NCI-H345 treated with DMSO at 0.1 percent for 48 hours (cell line): ENCODE data around the gene LEP.
A peak's percentile ranks its signal among the peaks of the same experiment; 100 is the strongest.
"Not testable (repeated sequence)": the region's sequence is repeated elsewhere in the genome, so short reads cannot be mapped to it uniquely, and the experiment has no call there.

ENCODE experiments used
- DNase-seq: peaks from one replicate; lab custom pipeline; 2025; ENCODE audit not compliant: unreplicated experiment; lab: John Stamatoyannopoulos, UW

The LEP gene

DNA sequence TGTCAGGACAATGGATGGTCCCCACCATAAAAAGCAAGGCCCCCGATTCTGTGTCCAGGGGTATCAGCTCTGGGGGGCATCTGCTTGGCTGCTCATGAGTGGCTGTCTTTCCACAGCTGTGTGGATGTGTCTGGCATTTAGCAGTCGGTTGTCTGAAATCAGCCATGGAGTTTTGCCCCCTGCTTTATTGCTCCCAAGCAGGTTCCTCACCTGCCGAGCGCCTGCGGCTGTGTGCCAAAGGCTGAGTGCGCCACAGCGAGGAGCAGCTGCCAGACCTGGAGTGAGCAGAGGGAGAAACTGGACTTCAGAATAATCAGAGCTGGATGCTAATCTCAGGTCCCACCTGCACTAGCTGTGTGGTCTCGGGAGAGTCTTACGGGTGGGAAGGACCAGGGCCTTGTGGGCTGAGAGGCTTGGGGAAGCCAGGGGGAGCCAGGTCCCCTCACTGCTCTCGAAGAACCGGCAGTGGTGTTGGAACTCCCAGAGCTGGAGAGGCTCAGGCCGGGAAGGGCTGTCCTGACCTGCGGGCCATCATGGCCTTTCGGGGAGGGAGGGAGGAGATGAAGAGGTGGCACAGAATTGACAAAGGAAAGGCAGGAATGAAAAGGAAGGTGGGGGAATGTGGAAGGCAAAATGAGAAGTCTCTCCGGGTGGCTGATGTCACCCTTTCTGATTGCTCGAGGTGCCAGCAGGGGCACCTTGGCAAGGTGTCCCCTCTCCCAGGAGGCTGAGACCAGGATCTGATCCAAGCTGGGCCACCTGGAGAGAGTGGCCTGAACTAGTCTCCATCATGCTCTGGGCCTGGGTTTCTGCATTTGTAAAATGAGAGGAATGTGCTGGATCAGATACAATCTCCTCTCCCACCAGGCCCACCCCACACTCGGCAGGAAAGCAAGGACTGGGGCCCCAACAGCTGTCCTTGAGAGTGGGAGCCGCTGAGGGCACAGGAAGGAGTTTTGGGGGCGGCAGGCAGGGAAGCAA, 30.2 kb upstream of the LEP start:
- peak; percentile 61 for DNase-seq

DNA sequence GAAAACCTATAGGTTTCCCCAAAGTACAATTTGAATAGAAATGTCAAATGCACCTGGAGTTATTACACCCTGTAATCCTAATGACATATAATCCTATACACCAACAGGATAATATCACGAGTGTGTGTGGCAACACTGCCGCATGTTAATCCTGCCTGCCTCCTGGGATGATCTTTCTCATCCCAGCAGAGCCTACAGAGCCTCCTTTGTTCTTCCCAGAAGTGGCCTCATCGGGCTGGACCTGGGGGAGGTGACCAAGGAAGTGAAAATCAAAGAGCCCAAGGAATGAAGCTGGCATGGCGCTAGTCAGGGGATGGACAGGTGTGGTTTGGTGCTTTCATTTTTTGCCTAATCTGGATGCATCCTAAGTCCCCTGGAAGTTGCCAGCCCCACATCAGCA, 29.5 kb upstream of the LEP start:
- DNase-seq = no peak

DNA sequence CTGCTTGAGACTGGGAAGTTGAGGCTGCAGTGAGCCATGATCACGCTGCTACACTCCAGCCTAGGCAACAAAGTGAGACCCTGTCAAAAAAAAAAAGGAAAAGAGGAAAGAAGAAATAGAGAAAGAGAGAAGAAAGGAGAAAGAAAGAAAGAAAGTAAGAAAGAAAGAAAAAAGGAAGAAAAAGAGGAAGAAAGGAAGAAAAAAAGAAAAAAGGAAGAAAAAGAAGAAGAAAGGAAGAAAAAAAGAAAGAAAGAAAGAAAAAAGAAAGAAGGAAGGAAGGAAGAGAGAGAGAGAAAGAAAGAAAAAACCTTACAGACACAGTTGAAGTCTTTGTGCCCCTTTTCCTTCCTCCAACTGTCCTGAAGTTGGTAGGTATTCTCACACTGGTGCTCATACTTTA, 26.6 kb upstream of the LEP start:
- DNase-seq = no peak

DNA sequence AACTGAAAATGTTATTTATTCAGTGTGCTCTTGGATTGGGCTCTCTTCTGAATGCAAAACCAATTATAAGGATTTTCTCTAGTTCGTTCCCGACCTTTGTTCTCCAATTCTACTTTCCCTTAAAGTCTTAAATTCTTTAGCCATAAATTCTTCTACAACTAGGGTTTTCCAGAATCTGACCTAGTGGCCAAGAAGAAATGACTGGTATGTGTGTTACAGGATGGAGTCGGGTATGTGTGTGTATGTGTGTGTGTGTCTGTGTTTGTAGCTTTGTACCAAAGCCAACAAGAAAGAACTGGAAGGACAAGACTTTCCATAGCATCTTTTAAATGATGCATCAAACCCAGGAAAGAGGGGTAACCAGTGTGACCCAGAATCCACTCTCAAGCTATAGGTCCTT, 25.8 kb upstream of the LEP start:
- DNase-seq = no peak

DNA sequence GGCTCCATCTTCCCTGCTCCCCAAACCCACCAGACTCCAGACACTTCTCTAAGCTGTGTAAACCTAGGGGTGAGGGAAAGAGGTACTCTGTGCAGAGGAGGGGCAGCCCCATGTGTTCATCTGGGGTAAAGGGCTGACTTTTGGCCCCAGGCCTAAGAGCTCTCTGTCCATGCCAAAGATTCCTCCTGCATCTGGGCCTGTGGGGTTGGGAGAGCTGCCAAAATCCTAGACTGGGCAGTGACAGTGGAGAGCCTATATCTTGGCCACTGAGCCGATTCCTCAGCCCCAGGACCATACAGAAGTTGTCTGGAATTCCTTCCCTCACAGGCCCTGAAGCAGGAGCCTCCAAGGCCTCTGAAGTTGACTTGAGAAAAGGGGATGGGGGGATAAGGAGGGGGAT, 25.3 kb upstream of the LEP start:
- no peak for DNase-seq

DNA sequence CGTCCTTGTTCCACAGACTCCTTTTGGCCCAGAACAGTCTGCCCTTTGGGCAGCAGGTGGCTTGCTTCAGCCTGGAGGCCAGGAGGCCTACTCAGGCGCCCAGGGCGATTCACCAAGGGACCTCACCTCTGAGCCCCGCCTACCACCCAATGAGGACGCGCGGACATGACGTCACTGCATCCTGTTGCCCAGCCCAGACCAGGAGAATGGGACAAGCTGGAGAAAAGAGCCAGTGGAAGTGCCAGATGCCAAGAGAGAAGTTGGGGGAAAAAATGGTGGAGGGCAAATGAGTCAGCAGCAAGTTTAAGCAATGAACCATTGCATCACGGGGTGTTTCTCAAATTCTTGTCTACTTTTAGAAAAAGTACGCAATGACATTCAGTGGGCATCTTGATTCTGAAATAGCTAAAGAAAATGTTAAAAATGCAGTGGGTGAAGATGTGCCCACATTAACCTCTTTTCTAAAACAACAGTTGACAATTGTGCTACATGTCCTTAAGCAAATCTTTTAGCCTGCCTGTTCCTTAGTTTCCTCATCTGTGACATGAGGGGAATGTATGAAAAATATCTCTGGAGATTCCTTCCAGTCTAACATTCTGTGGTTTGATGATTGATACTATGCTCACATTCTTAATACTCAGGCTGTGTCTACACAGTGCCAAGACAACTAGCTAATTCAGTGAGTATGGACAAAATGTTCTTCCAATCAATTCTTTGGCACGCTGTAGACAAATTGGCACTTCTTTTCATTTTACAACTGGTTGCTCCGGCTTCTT, 23.9 kb upstream of the LEP start:
- no peak for DNase-seq

DNA sequence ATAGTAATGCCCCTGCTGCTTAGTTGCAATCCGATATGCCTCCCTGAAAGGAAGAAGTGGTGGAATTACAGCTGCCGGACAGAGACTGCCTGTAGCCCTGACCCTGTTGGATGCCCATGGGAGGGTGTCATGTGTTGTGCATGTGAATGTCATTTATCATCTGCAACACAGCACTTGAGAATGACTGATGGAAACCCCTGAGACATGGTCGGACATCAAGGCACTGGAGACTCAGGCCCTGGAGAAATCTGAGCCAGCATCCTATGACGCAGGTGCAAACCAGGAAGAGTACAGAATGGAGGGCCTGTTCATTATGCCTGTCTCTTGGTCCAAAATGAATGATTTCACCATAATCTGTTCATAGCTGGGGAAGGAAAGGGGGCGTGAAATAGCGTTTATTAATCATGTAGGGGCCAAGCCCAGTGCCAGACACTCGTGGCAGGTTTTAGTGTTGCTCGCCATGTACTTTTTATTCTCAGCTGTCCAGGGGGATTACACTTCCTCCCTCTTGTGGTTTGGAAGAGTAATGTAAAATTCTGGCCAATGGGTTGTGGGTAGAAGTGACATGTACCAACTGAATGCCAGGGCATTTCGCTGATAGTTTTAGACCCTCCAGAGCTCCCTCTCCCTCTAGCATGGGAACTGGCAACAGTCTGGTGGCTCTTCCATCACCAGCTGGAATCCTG, 23.0 kb upstream of the LEP start:
- DNase-seq = no peak

DNA sequence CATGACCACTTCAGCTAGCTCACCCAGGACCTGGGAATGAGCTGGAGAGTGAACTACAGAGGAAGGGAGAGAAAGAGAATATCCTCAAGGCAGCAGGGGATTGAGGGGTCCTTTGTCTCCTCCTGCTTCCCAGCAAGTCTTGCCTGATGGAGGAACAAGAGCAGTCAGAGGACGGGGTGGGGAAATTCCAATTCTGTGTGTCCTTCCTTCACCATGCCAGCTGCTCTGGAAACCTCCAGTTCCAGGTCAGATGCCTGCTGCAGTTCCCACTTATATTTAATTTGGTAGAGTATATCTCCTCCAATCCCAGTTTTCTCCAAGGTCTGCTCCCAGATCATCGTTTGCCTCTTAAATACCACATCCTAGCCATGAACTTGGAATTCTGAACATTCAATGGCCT, 21.4 kb upstream of the LEP start:
- no peak for DNase-seq

DNA sequence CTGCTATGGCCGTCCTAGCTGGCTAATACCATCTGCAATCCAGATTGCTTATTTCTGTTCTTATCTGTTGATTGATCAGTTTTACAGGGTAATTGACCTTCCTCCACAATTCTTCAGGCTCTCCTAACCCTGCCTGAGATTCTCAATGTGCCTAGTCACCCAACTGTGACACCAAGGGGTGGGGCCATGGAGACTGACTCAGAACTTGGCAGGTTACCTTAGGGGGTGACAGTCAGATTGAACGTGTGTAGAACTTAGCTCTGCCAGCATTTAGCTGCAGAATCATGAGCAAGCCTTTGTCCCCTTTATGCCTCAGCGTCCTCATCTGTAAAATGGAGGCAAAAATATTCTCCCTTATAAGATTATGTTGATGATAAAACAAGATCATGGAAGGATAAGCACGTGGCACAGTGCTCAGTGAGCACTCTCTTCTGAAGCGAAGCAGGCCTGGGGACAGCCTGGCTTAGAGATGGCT, 19.1 kb upstream of the LEP start:
- DNase-seq = no peak

DNA sequence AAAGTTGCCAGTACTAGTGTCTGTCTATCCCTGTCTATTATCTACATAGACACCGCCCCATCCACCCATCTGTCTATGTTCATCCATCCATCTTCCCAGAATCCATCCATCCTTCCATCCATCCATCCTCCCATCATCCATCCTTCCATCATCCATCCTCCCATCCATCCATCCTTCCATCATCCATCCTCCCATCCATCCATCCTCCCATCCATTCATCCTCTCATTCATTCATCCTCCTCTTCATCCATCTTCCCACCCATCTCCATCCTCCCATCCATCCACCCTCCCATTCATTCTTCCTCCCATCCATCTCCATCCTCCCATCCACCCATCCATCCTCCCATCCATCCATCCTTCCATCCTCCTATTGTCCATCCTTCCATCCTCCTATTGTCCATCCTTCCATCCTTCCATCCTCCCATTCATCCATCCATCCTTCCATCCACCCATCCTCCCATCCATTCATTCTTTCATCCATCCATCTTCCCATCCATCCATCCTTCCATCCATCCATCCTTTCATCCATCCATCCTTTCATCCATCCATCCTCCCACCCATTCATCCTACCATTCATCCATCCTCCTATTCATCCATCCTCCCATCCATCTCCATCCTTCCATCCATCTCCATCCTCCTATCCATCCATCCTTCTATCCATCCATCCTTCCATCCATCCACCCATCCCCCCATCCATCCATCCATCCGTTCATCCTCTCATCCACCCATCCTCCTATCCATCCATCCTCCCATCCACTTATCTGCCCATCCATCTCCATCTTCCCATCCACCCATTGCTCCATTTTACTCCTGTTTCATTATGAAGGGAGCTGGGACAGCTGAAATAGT, 14.7 kb upstream of the LEP start:
- no peak for DNase-seq

DNA sequence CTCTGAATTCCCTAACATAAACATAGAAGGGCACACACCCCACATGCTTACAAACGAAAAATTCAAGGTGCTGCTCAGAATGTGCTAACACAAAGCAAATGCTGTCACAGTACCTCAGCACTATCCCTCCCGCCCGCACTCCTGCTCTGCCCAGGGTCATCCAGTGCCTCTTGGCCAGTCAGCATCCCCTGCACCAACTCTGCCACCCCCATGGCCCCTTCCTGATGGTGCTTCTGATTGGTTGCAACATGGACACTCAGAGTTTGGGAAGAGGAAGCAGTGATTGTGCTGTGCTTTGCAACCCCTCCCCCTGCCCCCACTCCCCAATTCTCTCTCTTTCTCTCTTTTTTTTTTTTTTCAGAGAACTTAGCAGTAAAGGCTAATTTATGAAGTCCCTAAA, 13.8 kb upstream of the LEP start:
- no peak for DNase-seq

DNA sequence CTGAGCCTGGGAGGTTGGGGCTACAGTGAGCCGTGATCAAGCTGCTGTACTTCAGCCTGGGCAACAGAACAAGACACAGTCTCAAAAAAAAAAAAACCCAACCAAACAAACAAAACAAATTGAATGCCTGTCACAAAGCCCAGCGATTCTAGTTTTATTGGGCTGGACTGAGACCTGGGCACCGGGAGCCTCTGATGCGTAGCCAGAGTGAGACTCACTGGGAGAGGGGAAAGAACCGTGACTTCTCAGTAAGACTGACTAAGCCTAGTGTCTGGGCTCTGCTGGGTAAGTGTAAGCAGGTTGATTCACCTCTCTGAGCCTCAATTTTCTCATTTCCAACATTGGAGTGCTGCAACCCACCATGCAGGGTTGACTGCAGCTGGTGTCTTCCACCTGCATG, 10.1 kb upstream of the LEP start:
- no peak for DNase-seq

DNA sequence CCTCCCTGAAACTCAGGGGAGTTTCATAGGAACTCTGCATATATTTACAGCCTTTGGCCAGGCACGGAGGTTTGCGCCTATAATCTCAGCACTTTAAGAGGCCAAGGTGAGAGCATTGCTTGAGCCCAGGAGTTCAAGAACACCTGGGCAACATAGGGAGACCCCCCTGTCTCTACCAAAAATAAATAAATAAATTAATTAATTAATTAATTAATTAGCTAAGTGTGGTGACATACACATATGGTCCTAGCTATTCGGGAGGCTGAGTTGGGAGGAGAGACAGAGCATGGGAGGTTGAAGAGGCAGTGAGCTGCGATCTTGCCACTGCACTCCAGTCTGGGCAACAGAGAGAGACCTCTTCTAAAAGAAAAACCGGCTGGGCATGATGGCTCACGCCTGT, 9.4 kb upstream of the LEP start:
- DNase-seq = no peak

DNA sequence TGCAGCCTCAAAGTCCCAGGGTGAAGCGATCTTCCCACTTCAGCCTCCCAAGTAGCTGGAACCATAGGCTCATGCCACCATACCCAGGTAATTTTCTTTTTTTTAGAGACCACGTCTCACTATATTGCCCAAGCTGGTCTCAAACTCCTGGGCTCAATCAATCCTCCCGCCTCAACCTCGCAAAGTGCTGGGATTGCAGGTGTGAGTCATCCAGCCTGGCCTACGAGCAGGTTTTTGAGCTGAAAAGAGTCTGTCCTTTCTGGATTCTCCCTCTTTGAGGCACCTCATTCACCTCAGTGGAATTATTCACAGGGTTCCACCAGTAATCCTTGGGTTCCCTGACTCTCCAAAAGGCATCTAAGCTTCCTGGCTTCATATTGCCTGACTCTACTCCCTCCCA, 7.6 kb upstream of the LEP start:
- DNase-seq = no peak

DNA sequence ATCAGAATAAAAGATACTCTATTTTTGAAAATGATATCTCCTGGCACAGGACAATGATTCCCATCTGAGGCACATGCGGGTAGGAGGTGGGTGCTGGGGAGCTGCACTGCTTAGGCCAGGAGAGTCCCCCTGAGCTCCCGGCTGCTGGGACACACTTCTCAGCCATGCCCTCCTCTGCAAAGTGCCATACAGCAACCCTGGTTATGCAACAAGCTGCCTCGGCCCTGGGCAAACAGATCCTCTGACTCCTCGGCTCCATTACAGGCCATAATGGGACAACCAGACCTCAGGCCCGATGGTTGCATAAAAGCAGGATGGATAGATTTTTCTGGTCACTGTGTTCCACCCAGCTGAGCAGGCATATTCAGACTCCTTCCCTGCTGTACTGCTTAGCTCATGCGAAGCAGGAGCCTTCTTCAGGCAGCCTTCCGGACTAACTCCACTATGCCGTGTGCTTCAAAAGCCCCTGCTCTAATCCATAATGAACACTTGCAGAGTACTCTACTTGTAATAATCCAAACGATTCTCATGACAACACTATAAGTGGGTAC, 6.5 kb upstream of the LEP start:
- DNase-seq = no peak

DNA sequence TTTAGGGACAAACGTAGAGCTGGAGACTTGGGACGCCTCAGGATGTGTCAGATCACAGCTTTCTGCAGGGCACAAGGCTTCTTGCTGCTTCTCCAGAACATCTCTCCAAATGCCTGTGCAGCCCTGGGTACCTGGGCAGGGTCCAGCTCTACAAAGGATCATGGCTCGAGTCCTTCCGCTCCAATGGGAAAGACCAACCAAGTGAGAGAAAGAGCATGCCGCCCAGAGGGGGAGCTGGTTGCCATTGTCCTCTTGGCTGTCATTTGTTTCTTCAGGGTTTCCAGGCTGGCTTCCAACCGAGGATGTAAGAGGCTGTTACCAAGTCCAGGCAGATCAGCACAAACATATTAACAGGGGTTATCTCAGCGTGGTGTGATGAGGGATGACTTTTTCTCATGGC, 5.6 kb upstream of the LEP start:
- no peak for DNase-seq

DNA sequence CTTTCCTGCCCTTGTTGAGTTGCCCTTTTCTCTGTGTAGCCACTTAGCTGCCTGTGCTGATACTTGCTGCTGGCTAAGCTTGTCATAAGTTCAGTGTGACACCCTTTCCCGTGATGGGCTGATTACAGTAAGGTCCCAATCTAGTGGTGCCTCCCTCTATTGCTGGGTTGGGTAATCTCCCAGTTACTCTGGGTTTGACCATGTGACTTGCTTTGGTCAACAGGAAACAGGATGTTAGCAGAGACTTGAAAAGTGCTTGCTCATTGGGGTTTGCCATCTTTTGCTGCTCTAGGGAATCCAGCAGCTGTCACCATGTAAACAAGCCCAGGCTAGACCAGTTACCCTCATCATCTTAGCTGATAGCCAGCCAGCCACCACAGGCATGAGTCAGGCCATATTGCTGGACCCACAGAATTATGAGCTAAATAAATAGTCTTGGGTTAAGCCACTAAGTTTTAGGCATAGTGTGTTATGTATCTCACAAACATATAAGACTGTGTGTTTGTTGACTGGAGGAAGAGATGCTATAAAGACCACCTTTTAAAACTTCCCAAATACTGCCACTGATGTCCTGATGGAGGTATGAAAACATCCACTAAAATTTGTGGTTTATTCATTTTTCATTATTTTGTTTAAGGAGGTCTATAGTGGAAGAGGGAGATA, 4.0 kb upstream of the LEP start:
- DNase-seq = no peak

DNA sequence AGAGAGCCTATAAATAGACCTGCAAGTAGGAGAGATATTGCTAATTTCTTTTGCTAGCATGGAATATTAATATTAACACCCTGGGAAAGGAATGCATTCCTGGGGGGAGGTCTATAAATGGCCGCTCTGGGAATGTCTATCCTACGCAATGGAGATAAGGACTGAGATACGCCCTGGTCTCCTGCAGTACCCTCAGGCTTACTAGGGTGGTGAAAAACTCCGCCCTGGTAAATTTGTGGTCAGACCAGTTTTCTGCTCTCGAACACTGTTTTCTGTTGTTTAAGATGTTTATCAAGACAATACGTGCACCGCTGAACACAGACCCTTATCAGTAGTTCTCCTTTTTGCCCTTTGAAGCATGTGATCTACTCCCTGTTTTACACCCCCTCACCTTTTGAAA, 1.9 kb upstream of the LEP start:
- DNase-seq = not testable (repeated sequence)

DNA sequence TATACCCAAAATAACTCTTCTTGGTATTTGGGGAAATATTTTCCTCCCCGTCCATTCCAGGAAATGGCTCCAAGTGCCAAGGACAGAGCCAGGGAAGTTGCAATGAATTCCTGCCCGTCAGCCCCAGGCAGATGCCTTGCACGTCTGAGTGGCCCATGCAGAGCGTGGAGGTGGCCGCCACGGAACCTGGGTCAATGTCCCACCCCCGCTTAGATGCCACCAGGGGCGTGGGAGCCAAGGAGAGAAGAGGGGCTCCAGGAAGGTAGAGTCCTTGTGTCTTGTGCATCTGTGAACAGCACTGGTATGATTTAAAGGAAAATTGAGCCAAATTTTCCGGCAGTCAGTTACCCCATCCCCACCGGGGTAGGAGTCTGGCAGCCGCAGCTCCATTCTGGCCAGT, 1.6 kb downstream of the LEP start:
- no peak for DNase-seq

DNA sequence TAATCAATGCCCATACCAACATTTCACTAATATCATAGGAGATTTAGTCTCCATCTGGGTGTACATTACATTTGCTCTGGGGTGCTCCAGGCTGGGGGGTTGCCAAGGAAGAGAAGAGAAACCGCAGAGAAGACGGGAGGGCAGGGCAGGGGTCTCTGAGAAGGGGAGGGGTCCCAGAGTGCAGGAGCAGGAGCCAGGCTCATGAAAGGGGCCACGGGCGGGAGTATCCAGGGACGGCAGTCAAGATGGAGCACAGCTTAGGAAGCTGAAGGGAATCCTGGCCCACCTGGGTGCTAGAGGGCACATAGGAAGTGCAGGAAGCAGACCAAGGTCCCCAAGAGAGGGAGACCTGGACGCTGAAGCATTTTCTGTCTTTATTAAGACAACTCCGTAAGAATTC, 2.2 kb downstream of the LEP start:
- no peak for DNase-seq
